GM10847 (cell line): ENCODE data around the gene PHKG2.

ENCODE experiments used
- POLR2A ChIP-seq: IDR thresholded peaks from 2 replicates; pipeline ENCODE4 v1.6.1; 2011; ENCODE audit not compliant: insufficient read length; ENCODE audit errors: extremely low read depth

PHKG2 gene

GRCh38 chr16:30760577-30761426 is 12.6 kb downstream of the PHKG2 start:
- no peak for TF ChIP-seq POLR2A

GRCh38 chr16:30761427-30761927 is 13.3 kb downstream of the PHKG2 start:
- TF ChIP-seq POLR2A = peak; percentile 11

DNA sequence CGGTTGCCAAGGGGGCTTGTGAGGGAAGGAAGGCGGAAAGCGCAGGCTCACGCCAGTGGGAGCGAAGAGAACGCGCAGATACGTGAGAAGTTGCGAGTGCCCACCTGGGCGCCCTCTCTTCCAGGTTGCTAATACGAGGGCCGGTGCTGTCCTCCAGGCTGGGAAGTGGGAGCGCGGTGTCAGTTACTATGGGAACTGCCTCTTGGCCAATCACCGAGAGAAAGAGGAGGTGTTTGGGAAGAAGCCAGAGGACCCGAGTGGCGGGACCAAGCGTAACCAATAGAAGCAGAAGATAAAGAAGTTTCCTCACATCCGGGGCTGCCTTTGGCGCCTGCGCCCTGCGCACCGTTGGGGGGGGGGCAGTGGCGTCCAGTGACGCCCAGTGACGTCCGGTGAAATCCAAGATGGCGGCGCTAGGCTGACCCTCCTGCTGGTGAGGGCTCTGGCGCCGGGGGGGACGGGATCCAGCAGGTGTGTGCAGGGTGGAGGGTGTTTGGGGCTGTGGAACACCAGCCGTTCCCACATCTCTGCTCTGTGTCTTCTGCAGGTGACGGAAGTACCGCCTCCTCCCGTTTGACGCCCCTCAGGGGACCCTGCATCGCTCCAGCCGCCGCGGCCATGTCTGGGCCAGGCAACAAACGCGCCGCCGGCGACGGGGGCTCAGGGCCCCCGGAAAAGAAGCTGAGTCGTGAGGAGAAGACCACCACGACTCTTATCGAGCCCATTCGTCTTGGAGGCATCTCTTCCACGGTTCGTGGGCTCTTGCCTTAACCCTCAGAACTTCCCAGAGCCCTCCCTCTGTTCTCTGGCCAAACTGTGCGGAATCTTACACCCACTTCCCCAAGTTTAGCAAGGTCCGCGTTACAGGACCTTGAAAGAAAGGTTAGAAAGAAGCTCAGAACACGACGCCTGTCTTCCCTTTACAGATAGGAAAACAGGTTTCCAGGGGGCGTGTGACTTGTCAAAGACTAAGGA is 14.0 kb downstream of the PHKG2 start, which contains the start of the genes CFAP119 and RNF40:
CFAP119 (minus strand) TSS at position 135 of the 975 bp plus-strand sequence. CDS start 314 bp downstream, outside the sequence.
RNF40 (plus strand) TSS at position 395 of the 975 bp plus-strand sequence; CDS start at position 619, 224 bp downstream.
- peak; percentile 78 for TF ChIP-seq POLR2A

DNA sequence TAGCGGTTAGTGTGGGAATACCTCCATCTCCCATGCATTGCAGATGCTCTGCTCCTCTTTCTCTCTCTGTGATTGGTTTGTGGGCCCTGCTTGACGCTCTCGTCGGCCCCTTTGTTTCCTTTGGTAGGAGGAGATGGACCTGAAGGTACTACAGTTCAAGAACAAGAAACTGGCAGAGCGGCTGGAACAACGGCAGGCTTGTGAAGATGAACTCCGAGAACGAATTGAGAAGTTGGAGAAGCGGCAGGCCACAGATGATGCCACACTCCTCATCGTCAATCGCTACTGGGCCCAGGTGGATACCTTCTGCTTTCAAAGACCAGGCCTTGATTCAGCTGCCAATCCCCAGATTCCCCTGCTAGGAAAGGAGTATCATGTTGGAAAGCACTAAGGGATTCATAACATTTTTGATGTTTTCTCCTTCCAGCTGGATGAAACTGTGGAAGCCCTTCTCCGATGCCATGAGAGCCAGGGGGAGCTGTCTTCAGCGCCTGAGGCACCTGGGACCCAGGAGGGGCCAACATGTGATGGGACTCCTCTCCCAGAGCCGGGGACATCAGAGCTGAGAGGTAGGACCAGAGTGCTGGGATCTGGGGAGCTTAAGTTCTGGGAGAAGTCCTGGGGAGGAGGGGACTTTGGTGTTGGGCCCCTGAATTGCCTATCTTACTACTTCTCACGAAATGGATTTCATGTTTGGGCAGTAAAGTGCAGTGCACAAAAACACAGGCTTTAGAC is 14.9 kb downstream of the PHKG2 start:
- no peak for TF ChIP-seq POLR2A

DNA sequence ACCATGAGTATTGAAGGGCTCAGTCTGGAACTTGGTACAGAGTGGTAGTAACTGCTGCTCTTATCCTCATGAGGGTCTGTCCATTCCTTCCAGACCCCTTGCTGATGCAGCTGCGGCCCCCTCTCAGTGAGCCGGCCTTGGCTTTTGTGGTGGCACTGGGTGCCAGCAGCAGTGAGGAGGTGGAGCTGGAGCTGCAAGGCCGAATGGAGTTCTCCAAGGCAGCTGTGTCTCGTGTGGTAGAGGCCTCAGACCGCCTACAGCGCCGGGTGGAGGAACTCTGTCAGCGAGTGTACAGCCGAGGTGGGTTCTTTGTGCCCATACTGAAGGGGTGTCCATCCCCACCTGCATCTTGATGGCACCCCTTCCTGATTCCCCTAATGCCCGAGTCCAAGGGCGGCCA is 15.9 kb downstream of the PHKG2 start:
- no peak for TF ChIP-seq POLR2A

DNA sequence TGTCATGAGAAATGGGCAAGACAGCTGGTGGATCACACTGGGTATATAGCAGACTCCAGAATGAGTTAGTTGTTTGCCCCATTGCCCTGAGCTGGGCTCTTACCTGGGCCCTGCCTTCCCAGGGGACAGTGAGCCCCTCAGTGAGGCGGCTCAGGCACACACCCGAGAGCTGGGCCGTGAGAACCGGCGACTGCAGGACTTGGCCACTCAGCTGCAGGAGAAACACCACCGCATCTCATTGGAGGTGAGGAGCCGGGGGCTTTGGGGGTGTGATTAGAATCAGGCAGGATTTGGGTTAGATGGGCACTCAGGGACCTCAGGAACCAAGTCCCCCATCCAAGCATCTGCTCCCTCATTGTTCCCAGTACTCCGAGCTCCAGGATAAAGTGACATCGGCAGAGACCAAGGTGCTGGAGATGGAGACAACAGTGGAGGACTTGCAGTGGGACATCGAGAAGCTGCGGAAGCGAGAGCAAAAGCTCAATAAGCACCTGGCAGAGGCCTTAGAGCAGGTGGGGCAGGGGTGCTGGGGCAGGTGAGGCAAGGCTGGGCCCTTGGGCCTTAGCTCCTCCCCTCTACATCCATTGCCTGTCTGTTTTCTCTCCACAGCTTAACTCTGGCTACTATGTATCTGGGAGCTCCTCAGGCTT is 16.7 kb downstream of the PHKG2 start:
- TF ChIP-seq POLR2A = no peak

DNA sequence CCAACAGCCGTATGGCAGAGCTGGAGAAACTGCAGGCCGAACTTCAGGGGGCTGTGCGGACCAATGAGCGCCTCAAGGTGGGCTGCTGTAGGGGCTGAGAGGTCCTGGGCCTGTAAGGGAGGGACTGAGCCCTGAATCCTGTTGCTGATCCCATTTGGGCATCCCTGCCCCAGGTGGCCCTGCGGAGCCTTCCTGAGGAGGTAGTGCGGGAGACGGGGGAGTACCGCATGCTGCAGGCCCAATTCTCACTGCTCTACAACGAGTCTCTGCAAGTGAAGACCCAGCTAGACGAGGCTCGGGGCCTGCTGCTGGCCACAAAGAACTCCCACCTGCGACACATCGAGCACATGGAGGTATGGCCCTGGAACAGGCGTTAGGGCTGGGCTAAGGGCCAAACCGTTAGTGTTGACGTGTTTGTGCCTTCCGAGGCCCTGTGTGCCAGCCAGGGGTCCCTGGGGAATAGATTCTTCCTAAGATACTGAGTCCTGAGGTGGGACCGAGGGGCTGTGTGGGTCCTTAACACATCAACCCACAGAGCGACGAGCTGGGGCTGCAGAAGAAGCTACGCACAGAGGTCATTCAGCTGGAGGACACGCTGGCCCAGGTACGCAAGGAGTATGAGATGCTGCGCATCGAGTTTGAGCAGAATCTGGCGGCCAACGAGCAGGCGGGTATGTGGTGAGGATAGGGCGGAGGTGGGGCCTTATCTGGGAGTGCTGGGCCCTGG is 18.1 kb downstream of the PHKG2 start:
- TF ChIP-seq POLR2A = no peak

DNA sequence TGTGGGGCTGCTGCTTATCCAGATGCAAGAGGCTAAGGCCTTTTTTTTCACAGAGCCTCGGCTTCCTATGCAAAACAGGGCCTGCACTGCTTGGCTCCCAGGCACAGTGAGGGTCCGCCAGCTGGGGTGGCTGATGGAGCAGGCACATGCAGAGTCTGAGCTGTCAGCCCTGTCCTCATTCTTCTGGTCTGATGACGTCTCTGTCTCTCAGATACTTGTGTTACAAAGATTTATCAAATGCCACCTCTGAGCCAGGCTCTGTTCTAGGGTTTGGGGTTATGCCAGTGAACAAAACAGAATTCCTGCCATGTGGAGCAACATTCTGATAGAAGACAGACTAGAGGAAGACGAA is 18.7 kb downstream of the PHKG2 start:
- TF ChIP-seq POLR2A = no peak

DNA sequence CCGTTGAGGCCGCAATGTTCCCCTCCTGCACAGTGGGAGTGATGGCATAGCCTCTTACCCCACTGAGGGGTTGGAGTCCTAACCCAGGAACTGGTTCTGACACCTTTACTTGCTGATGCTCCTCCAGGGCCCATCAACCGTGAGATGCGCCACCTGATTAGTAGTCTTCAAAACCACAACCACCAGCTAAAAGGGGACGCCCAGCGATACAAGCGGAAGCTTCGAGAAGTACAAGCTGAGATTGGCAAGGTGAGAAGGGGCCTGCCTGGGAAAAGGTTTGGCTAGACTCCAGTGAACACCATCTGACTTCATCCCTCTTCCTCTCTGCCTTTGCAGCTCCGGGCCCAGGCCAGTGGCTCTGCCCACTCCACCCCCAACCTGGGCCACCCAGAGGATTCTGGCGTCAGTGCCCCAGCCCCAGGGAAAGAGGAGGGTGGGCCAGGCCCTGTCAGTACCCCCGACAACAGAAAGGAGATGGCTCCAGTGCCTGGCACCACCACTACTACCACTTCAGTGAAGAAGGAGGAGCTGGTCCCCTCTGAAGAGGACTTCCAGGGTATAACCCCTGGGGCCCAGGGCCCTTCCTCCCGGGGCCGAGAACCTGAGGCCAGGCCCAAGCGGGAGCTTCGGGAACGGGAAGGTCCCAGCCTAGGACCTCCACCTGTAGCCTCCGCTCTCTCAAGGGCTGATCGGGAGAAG is 19.7 kb downstream of the PHKG2 start:
- no peak for TF ChIP-seq POLR2A

DNA sequence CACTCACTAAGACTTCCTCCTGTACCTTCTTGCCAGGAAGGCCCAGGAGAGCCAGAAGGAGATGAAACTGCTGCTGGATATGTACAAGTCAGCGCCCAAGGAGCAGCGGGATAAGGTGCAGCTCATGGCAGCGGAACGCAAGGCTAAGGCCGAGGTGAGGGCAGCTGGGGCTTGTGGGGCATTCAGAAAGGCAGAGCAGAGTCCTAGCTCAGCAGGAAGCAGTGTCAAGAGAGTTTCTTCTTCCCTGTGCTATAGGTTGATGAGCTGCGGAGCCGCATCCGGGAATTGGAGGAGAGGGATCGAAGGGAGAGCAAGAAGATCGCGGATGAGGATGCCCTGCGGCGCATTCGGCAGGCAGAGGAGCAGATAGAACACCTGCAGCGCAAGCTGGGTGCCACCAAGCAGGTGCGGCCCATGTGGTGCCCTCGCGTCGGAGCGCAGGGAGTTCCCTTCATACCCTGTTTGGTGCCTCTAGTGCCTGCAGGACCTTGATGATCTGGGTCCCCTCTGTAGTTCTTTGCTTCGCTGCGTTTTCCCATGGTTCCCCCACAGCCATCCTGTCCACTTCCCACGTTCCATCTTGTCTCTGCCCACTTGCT is 20.5 kb downstream of the PHKG2 start:
- no peak for TF ChIP-seq POLR2A

- no peak for TF ChIP-seq POLR2A
Observed at GRCh38 chr16:30769379-30770089, 21.3 kb downstream of the PHKG2 start.

DNA sequence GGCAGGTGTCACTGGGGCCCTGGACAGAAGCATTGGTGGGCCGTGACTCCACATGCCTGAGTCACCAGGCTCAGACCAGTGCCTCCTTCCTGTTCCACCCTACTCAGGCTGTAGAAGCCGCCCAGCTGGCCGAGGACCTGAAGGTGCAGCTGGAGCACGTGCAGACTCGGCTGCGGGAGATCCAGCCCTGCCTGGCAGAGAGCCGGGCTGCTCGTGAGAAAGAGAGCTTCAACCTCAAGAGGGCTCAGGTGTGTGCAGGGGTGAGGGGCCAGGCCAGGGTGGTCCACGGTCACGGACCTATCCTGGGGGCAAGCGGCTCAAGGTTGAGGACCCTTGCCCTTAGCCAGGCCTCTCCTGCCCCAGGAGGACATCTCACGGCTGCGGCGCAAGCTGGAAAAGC is 23.5 kb downstream of the PHKG2 start:
- TF ChIP-seq POLR2A = no peak

GRCh38 chr16:30773826-30774225 is 25.6 kb downstream of the PHKG2 start:
- TF ChIP-seq POLR2A = no peak
